DOHH2 (cell line): ENCODE results near the gene TRIM41.

Source experiments
- CTCF ChIP-seq: fragments of 200-600 bp; sonication (generic); IDR thresholded peaks from one replicate; pipeline ENCODE4 v1.5.1; 2014; ENCODE audit warnings: antibody characterized with exemption, mild to moderate bottlenecking, low read depth, low read length; ENCODE audit not compliant: poor library complexity, severe bottlenecking
- EZH2phosphoT487 ChIP-seq: fragments of 200-600 bp; sonication (generic); IDR thresholded peaks from 2 replicates; pipeline ENCODE4 v1.6.1; 2017; ENCODE audit warnings: borderline replicate concordance, mild to moderate bottlenecking, antibody characterized with exemption, low read length, moderate library complexity, mixed read lengths

GRCh38 chr5:181281984-181282316, 58.9 kb downstream of the TRIM41 start:
- no peak for TF ChIP-seq CTCF
- TF ChIP-seq EZH2phosphoT487: no peak
